ENCODE measurements around the gene WDR70. TPM values are rescaled to one million over a fixed set of nuclear protein-coding genes. Genes with fewer than 3 reads are reported as not detected.

WDR70 gene
- total and polyA plus RNA-seq, 9 donors: 20.9 to 36.5 (median 31.4) TPM

DNA sequence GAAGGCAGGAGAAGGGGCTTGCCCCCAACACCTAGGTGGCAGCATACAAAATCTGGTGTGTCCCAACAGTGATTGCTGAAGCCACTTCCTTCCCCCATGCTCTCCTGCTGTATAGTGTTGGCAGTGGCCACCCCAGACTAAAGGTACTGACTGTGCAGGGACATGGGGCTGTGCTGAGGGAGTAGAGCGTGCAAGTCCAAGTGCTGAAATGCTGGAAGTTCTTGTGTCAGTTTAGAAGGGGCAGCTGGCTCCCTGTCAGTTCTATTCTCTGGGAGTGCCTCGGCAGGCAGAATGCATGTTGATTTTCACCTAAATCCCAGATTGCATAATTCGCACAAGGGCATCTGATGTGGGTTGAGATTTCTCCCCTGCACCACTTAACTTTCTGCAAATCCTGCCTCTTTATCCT, 392.1 kb downstream of the WDR70 start:
- Histone ChIP-seq H3K27ac (no peak overlapping the region), H3K4me3 (no peak overlapping the region), H3K36me3 (no peaks in the 10 kb centered on the region), H3K4me1 (ENCODE audit: insufficient read depth) (no peaks in the 10 kb centered on the region), H3K9me3 (no peaks in the 10 kb centered on the region), H3K27me3 (no peaks in the 10 kb centered on the region)
- intact Hi-C loops (cut with DNase I): no loop called here
- no peak for DNase-seq
- WGBS, 3 donors: 75 to 88% (median 87%) methylated on average over 3 of the region's 3 CpGs
- TF ChIP-seq, protein P1, sequence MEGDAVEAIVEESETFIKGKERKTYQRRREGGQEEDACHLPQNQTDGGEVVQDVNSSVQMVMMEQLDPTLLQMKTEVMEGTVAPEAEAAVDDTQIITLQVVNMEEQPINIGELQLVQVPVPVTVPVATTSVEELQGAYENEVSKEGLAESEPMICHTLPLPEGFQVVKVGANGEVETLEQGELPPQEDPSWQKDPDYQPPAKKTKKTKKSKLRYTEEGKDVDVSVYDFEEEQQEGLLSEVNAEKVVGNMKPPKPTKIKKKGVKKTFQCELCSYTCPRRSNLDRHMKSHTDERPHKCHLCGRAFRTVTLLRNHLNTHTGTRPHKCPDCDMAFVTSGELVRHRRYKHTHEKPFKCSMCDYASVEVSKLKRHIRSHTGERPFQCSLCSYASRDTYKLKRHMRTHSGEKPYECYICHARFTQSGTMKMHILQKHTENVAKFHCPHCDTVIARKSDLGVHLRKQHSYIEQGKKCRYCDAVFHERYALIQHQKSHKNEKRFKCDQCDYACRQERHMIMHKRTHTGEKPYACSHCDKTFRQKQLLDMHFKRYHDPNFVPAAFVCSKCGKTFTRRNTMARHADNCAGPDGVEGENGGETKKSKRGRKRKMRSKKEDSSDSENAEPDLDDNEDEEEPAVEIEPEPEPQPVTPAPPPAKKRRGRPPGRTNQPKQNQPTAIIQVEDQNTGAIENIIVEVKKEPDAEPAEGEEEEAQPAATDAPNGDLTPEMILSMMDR (IDR thresholded peaks at IDR 0.05): no peak
- TF ChIP-seq POLR2A (IDR thresholded peaks at IDR 0.05) (no peak), EP300 (IDR thresholded peaks at IDR 0.05) (no peak)

DNA sequence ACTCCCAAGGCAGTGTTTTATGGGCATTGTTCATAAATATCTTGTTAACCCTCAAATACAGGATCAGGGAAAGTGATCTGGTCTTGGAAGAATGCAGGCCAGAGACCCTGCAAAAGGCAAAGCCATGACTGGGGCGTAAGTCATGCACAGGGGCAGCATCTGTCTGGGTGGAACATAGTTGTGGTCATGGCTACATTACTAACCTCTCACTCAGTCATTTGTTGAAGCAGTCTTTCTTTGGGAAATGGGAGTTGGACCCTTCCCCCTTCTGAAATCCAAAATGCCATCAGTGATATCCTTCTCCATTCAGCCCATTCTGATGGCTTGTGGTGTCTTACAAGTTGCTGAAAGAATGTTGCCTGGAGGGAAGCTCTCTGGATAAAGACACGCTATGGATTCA, 392.6 kb downstream of the WDR70 start:
- Histone ChIP-seq H3K9me3 (no peaks in the 10 kb centered on the region), H3K27ac (no peak overlapping the region), H3K4me3 (no peak overlapping the region), H3K4me1 (ENCODE audit: insufficient read depth) (no peaks in the 10 kb centered on the region), H3K27me3 (no peaks in the 10 kb centered on the region), H3K36me3 (no peaks in the 10 kb centered on the region)
- DNase-seq: no peak
- WGBS, 3 donors: 45 to 90% (median 68%) methylated on average over 2 of the region's 2 CpGs
- intact Hi-C loops (cut with DNase I): no loop called here
- TF ChIP-seq EP300 (IDR thresholded peaks at IDR 0.05) (no peak), POLR2A (IDR thresholded peaks at IDR 0.05) (no peak)
- TF ChIP-seq, protein P1 (IDR thresholded peaks at IDR 0.05): no peak

GRCh38 chr5:37772255-37772654, 393.1 kb downstream of the WDR70 start:
- no peaks in the 10 kb centered on the region for H3K36me3 ChIP-seq
- H3K27ac ChIP-seq: no peak overlapping the region
- TF ChIP-seq EP300 (IDR thresholded peaks at IDR 0.05) (no peak), POLR2A (IDR thresholded peaks at IDR 0.05) (no peak)
- TF ChIP-seq, protein P1 (IDR thresholded peaks at IDR 0.05): no peak
- 92 to 94% (median 93%) methylated on average over 2 of the region's 2 CpGs for WGBS, 3 donors
- H3K4me1 ChIP-seq (ENCODE audit: insufficient read depth): no peaks in the 10 kb centered on the region
- H3K4me3 ChIP-seq: no peak overlapping the region
- H3K9me3 ChIP-seq: no peaks in the 10 kb centered on the region
- intact Hi-C loops (cut with DNase I): no loop called here
- DNase-seq: no peak
- no peaks in the 10 kb centered on the region for H3K27me3 ChIP-seq

DNA sequence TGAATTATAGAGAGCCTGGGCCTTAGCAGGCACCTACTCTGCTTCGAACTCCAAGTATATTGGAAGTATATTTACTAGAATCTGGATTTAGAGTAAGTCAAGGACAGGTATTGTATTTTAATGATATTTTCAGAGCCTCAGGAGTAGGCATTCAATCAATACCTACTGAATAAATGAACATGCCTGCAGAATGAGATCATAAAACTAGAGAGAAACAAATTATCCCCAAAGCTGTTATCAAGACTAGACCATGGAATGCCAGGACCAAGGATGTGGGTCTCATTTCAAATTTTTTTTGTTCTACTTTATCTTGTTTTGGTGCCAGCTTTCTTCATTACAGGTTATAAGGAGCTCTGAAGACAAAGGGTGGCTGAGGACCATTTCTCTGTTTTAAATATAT, 394.7 kb downstream of the WDR70 start:
- no peaks in the 10 kb centered on the region for H3K36me3 ChIP-seq
- no peaks in the 10 kb centered on the region for H3K27me3 ChIP-seq
- H3K9me3 ChIP-seq: no peaks in the 10 kb centered on the region
- DNase-seq: no peak
- no peak overlapping the region for H3K4me3 ChIP-seq
- H3K4me1 ChIP-seq (ENCODE audit: insufficient read depth): no peaks in the 10 kb centered on the region
- intact Hi-C loops (cut with DNase I): no loop called here
- TF ChIP-seq, protein P1 (IDR thresholded peaks at IDR 0.05): no peak
- TF ChIP-seq POLR2A (IDR thresholded peaks at IDR 0.05) (no peak), EP300 (IDR thresholded peaks at IDR 0.05) (no peak)
- 92 to 100% (median 98%) methylated on average over 1 of the region's 1 CpG for WGBS, 3 donors
- H3K27ac ChIP-seq: no peak overlapping the region

All from ovary (tissue), 9 donors.